GM19467 (cell line): Measurements from ENCODE around the gene ASPRV1.

Source experiments
- ATAC-seq: cut with Tn5 transposase; IDR thresholded peaks from one replicate; pipeline ENCODE4 v1.9.1; 2021; ENCODE audit warnings: mild to moderate bottlenecking, moderate library complexity; ENCODE audit not compliant: unreplicated experiment

The ASPRV1 gene

GRCh38 chr2:69914164-69914949 is 47.1 kb downstream of the ASPRV1 start:
- peak; percentile 88 for ATAC-seq

DNA sequence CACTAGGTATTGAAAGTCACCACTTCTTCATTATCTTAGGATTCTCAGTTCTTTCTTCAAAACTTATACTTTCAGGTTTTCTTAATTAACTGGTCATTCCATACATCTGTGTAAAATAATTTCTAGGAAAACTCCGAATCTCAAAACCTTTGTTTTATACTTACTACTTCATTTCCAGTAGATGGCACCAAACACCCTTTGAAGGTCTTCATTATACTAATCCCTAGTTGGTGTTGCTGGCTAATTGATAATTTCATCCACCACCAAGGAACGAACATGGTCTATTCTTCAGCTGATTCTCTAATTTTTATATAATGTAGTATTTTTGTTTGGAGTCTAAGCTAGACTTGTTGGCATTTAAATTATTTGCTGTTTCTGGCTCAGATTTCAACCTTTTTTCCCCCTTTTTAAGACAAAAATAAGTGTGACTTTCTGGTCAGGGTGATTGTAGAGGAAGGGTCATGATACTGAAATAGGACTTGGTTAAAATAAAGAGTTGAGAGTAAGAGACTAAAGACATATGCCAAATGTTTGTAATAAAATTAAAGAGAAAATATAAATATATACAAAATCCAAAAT is 49.4 kb downstream of the ASPRV1 start:
- ATAC-seq: no peak
